Epithelial cell of esophagus (primary cell): Measurements from ENCODE around the gene USP20.

Experiments
- DNase-seq: peaks from one replicate; pipeline ENCODE4 v3.0.0; 2010; ENCODE audit warnings: low read depth
- H3K4me3 ChIP-seq: 2 replicates; pipeline ENCODE4 v1.5.1; 2011; ENCODE audit warnings: mild to moderate bottlenecking, low read length, control low read depth
- CTCF ChIP-seq: IDR thresholded peaks from 2 replicates; pipeline ENCODE4 v1.5.1; 2011; ENCODE audit warnings: low read depth, mild to moderate bottlenecking, low read length, control low read depth, inconsistent platforms; ENCODE audit not compliant: insufficient read depth; ENCODE audit errors: missing control alignments

Gene USP20

GRCh38 chr9:129880654-129881546 is 45.6 kb downstream of the USP20 start:
- no peak for TF ChIP-seq CTCF
- DNase-seq: no peak
- no peak overlapping the region for H3K4me3 ChIP-seq

GRCh38 chr9:129881547-129882324 is 46.5 kb downstream of the USP20 start:
- no peak for TF ChIP-seq CTCF
- DNase-seq: no peak
- no peak overlapping the region for H3K4me3 ChIP-seq

GRCh38 chr9:129884220-129885017 is 49.2 kb downstream of the USP20 start:
- no peak for TF ChIP-seq CTCF
- DNase-seq: peak; percentile 87
- peak overlapping the region; percentile 40 for H3K4me3 ChIP-seq

GRCh38 chr9:129885018-129885669 is 49.9 kb downstream of the USP20 start:
- no peak for DNase-seq
- H3K4me3 ChIP-seq: peak overlapping the region; percentile 40
- TF ChIP-seq CTCF: no peak

GRCh38 chr9:129885670-129886106 is 50.4 kb downstream of the USP20 start:
- peak; percentile 96 for DNase-seq
- peak overlapping the region; percentile 40 for H3K4me3 ChIP-seq
- TF ChIP-seq CTCF: peak; percentile 77
